ENCODE data around the gene ISCU. TPM values are rescaled to one million over a fixed set of nuclear protein-coding genes. Genes with fewer than 3 reads are reported as not detected.

Gene ISCU
- total and polyA plus RNA-seq, 9 of the 15 experiments (the other 6 are each of a cell fraction or from before 2014, with no cell fraction given) = 15.9 to 92.5 (median 77.3) TPM

DNA sequence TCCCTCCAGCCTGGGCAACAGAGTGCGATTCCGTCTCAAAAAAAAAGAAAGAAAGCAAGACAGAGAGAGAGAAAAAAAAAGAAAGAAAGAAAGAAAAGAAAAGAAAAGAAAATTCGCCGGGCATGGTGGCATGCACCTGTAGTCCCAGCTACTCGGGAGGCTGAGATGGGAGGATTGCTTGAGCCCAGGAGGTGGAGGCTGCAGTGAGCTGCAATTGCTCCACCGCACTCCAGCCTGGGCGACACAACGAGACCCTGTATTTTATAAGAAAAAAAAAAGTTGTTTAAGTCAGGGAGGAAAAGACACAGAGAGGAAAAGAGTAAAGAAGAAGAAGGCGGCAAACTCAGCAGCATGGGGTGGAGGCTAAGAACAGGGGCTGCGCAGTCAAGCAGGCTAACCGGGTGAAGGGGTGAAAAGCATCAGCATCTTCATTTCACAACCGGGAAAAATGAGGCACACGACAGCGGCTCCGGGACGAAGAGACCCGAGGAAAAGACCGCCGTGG lies 47.9 kb upstream of the ISCU start (continued):
- TF ChIP-seq, protein P1, sequence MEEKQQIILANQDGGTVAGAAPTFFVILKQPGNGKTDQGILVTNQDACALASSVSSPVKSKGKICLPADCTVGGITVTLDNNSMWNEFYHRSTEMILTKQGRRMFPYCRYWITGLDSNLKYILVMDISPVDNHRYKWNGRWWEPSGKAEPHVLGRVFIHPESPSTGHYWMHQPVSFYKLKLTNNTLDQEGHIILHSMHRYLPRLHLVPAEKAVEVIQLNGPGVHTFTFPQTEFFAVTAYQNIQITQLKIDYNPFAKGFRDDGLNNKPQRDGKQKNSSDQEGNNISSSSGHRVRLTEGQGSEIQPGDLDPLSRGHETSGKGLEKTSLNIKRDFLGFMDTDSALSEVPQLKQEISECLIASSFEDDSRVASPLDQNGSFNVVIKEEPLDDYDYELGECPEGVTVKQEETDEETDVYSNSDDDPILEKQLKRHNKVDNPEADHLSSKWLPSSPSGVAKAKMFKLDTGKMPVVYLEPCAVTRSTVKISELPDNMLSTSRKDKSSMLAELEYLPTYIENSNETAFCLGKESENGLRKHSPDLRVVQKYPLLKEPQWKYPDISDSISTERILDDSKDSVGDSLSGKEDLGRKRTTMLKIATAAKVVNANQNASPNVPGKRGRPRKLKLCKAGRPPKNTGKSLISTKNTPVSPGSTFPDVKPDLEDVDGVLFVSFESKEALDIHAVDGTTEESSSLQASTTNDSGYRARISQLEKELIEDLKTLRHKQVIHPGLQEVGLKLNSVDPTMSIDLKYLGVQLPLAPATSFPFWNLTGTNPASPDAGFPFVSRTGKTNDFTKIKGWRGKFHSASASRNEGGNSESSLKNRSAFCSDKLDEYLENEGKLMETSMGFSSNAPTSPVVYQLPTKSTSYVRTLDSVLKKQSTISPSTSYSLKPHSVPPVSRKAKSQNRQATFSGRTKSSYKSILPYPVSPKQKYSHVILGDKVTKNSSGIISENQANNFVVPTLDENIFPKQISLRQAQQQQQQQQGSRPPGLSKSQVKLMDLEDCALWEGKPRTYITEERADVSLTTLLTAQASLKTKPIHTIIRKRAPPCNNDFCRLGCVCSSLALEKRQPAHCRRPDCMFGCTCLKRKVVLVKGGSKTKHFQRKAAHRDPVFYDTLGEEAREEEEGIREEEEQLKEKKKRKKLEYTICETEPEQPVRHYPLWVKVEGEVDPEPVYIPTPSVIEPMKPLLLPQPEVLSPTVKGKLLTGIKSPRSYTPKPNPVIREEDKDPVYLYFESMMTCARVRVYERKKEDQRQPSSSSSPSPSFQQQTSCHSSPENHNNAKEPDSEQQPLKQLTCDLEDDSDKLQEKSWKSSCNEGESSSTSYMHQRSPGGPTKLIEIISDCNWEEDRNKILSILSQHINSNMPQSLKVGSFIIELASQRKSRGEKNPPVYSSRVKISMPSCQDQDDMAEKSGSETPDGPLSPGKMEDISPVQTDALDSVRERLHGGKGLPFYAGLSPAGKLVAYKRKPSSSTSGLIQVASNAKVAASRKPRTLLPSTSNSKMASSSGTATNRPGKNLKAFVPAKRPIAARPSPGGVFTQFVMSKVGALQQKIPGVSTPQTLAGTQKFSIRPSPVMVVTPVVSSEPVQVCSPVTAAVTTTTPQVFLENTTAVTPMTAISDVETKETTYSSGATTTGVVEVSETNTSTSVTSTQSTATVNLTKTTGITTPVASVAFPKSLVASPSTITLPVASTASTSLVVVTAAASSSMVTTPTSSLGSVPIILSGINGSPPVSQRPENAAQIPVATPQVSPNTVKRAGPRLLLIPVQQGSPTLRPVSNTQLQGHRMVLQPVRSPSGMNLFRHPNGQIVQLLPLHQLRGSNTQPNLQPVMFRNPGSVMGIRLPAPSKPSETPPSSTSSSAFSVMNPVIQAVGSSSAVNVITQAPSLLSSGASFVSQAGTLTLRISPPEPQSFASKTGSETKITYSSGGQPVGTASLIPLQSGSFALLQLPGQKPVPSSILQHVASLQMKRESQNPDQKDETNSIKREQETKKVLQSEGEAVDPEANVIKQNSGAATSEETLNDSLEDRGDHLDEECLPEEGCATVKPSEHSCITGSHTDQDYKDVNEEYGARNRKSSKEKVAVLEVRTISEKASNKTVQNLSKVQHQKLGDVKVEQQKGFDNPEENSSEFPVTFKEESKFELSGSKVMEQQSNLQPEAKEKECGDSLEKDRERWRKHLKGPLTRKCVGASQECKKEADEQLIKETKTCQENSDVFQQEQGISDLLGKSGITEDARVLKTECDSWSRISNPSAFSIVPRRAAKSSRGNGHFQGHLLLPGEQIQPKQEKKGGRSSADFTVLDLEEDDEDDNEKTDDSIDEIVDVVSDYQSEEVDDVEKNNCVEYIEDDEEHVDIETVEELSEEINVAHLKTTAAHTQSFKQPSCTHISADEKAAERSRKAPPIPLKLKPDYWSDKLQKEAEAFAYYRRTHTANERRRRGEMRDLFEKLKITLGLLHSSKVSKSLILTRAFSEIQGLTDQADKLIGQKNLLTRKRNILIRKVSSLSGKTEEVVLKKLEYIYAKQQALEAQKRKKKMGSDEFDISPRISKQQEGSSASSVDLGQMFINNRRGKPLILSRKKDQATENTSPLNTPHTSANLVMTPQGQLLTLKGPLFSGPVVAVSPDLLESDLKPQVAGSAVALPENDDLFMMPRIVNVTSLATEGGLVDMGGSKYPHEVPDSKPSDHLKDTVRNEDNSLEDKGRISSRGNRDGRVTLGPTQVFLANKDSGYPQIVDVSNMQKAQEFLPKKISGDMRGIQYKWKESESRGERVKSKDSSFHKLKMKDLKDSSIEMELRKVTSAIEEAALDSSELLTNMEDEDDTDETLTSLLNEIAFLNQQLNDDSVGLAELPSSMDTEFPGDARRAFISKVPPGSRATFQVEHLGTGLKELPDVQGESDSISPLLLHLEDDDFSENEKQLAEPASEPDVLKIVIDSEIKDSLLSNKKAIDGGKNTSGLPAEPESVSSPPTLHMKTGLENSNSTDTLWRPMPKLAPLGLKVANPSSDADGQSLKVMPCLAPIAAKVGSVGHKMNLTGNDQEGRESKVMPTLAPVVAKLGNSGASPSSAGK (IDR thresholded peaks at IDR 0.05) = peak; percentile 95; the same call in 1 of the 2 replicates
- TF ChIP-seq HNRNPH1 (optimal IDR thresholded peaks at IDR 0.05; ENCODE audit: low read depth, low read length) (no peak), TRIM24 (IDR thresholded peaks at IDR 0.05) (no peak), MAFG (tag; conservative IDR thresholded peaks at IDR 0.05) (no peak), SRSF7 (optimal IDR thresholded peaks at IDR 0.05; ENCODE audit: low read depth, low read length) (no peak), TCFL5 (CRISPR knock-in tag; conservative IDR thresholded peaks at IDR 0.05) (no peak), SAFB (IDR thresholded peaks at IDR 0.05; ENCODE audit: borderline replicate concordance, low read depth, low read length) (no peak), ATF2 (CRISPR knock-in tag; IDR thresholded peaks at IDR 0.05) (no peak), KDM1A (IDR thresholded peaks at IDR 0.05) (peak in 1 of 2 experiments; percentile 52; a peak in 1 of 4 replicates), ZNF785 (CRISPR knock-in tag; IDR thresholded peaks at IDR 0.05) (no peak)
- TF ChIP-seq, protein P2, sequence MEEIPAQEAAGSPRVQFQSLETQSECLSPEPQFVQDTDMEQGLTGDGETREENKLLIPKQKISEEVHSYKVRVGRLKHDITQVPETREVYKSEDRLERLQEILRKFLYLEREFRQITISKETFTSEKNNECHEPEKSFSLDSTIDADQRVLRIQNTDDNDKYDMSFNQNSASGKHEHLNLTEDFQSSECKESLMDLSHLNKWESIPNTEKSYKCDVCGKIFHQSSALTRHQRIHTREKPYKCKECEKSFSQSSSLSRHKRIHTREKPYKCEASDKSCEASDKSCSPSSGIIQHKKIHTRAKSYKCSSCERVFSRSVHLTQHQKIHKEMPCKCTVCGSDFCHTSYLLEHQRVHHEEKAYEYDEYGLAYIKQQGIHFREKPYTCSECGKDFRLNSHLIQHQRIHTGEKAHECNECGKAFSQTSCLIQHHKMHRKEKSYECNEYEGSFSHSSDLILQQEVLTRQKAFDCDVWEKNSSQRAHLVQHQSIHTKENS (CRISPR knock-in tag; IDR thresholded peaks at IDR 0.05) = no peak
- TF ChIP-seq, protein P3, sequence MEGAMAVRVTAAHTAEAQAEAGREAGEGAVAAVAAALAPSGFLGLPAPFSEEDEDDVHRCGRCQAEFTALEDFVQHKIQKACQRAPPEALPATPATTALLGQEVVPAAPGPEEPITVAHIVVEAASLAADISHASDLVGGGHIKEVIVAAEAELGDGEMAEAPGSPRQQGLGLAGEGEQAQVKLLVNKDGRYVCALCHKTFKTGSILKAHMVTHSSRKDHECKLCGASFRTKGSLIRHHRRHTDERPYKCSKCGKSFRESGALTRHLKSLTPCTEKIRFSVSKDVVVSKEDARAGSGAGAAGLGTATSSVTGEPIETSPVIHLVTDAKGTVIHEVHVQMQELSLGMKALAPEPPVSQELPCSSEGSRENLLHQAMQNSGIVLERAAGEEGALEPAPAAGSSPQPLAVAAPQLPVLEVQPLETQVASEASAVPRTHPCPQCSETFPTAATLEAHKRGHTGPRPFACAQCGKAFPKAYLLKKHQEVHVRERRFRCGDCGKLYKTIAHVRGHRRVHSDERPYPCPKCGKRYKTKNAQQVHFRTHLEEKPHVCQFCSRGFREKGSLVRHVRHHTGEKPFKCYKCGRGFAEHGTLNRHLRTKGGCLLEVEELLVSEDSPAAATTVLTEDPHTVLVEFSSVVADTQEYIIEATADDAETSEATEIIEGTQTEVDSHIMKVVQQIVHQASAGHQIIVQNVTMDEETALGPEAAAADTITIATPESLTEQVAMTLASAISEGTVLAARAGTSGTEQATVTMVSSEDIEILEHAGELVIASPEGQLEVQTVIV (CRISPR knock-in tag; IDR thresholded peaks at IDR 0.05; ENCODE audit: borderline replicate concordance) = no peak
